Measurements from ENCODE around the gene SPTLC3.

Gene SPTLC3

GRCh38 chr20:13008761-13009681 lies at the start of gene SPTLC3:
TSS of gene SPTLC3 (plus strand) at chr20:13008972. CDS start at chr20:13009268, 296 bp downstream.
- no peak for TF ChIP-seq GATA3 (IDR thresholded peaks at IDR 0.05; ENCODE audit: low read depth, low read length)
- no peak for TF ChIP-seq GATA2 (IDR thresholded peaks at IDR 0.05; ENCODE audit: low read depth, low read length)

GRCh38 chr20:12961725-12962124 lies 47.0 kb upstream of the SPTLC3 start:
- no peak for TF ChIP-seq GATA2 (IDR thresholded peaks at IDR 0.05; ENCODE audit: low read depth, low read length)
- no peak for TF ChIP-seq GATA3 (IDR thresholded peaks at IDR 0.05; ENCODE audit: low read depth, low read length)

- TF ChIP-seq GATA3 (IDR thresholded peaks at IDR 0.05; ENCODE audit: low read depth, low read length) (no peak), GATA2 (IDR thresholded peaks at IDR 0.05; ENCODE audit: low read depth, low read length) (no peak)
These were observed 45.9 kb upstream of the SPTLC3 start for GRCh38 chr20:12962895-12963294.

GRCh38 chr20:12963416-12963815 lies 45.4 kb upstream of the SPTLC3 start:
- no peak for TF ChIP-seq GATA3 (IDR thresholded peaks at IDR 0.05; ENCODE audit: low read depth, low read length)

GRCh38 chr20:12965212-12965869 lies 43.4 kb upstream of the SPTLC3 start:
- TF ChIP-seq GATA3 (IDR thresholded peaks at IDR 0.05; ENCODE audit: low read depth, low read length) (no peak), GATA2 (IDR thresholded peaks at IDR 0.05; ENCODE audit: low read depth, low read length) (no peak)

- no peak for TF ChIP-seq GATA2 (IDR thresholded peaks at IDR 0.05; ENCODE audit: low read depth, low read length)
- no peak for TF ChIP-seq GATA3 (IDR thresholded peaks at IDR 0.05; ENCODE audit: low read depth, low read length)
These were observed 42.9 kb upstream of the SPTLC3 start for GRCh38 chr20:12965870-12966251.

- TF ChIP-seq GATA3 (IDR thresholded peaks at IDR 0.05; ENCODE audit: low read depth, low read length) = no peak
- TF ChIP-seq GATA2 (IDR thresholded peaks at IDR 0.05; ENCODE audit: low read depth, low read length) = no peak
These were observed 42.2 kb upstream of the SPTLC3 start for GRCh38 chr20:12966468-12967085.

- no peak for TF ChIP-seq GATA2 (IDR thresholded peaks at IDR 0.05; ENCODE audit: low read depth, low read length)
- TF ChIP-seq GATA3 (IDR thresholded peaks at IDR 0.05; ENCODE audit: low read depth, low read length) = no peak
These were observed 40.8 kb upstream of the SPTLC3 start for GRCh38 chr20:12967932-12968331.

- TF ChIP-seq GATA2 (IDR thresholded peaks at IDR 0.05; ENCODE audit: low read depth, low read length) = no peak
- TF ChIP-seq GATA3 (IDR thresholded peaks at IDR 0.05; ENCODE audit: low read depth, low read length) = no peak
These were observed 40.3 kb upstream of the SPTLC3 start for GRCh38 chr20:12968472-12968871.

- TF ChIP-seq GATA2 (IDR thresholded peaks at IDR 0.05; ENCODE audit: low read depth, low read length) (no peak), GATA3 (IDR thresholded peaks at IDR 0.05; ENCODE audit: low read depth, low read length) (no peak)
These were observed 39.6 kb upstream of the SPTLC3 start for GRCh38 chr20:12969071-12969669.

GRCh38 chr20:12970372-12970821 lies 38.4 kb upstream of the SPTLC3 start:
- TF ChIP-seq GATA3 (IDR thresholded peaks at IDR 0.05; ENCODE audit: low read depth, low read length) (no peak), GATA2 (IDR thresholded peaks at IDR 0.05; ENCODE audit: low read depth, low read length) (no peak)

- no peak for TF ChIP-seq GATA2 (IDR thresholded peaks at IDR 0.05; ENCODE audit: low read depth, low read length)
- no peak for TF ChIP-seq GATA3 (IDR thresholded peaks at IDR 0.05; ENCODE audit: low read depth, low read length)
These were observed 32.8 kb upstream of the SPTLC3 start for GRCh38 chr20:12975833-12976608.

GRCh38 chr20:12976720-12977309 lies 32.0 kb upstream of the SPTLC3 start:
- TF ChIP-seq GATA2 (IDR thresholded peaks at IDR 0.05; ENCODE audit: low read depth, low read length) (no peak), GATA3 (IDR thresholded peaks at IDR 0.05; ENCODE audit: low read depth, low read length) (no peak)

All from SH-SY5Y (cell line).